GM13976 (cell line): ENCODE results near the gene GRIA4.

Experiments
- DNase-seq: peaks from one replicate; pipeline ENCODE4 v3.0.0; 2012; ENCODE audit warnings: low spot score
- CTCF ChIP-seq: IDR thresholded peaks from 2 replicates; pipeline ENCODE4 v1.5.1; 2012; ENCODE audit warnings: borderline replicate concordance, mild to moderate bottlenecking; ENCODE audit not compliant: insufficient read depth; ENCODE audit errors: extremely low read depth, missing control alignments, control extremely low read depth
- in situ Hi-C: fragments of 300-500 bp; cut with MboI; formaldehyde crosslinking; loops from one replicate; pipeline ENCODE4 v1.12.0; 2022; ENCODE audit warnings: low sequenced_read_pairs, mixed read lengths, inconsistent platforms; ENCODE audit not compliant: unreplicated experiment

The GRIA4 gene

DNA sequence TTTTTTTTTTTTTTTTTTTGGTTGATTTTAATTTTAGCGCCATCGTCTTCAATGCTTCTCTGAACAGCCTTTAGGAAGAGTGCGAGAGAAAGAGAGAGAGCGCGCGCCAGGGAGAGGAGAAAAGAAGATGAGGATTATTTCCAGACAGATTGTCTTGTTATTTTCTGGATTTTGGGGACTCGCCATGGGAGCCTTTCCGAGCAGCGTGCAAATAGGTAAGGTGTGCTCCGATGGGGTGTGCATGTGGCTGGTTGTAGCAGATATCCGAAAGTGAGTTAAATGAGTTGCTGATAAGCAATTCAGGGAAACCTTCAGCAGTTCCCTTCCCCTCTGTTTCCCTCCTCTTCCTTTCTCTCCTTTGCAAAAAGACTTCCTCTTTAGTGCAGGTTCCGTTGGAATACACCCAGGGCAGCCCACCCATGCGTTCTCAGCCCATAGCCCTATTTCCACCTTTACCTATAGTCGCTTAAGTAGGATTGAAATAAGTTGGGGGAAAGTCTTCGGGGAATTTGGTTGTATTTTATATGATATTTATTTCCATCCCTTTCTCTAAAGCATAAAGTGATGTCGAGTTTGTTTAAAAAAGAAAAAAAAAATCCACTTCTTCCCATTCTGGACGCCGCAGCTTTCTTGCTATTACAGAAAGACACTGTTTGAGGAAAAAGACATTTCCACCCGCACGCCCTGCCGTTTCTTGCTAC lies 1.1 kb downstream of the GRIA4 start:
- TF ChIP-seq CTCF, result no peak
- in situ Hi-C loops, result no loop called here
- DNase-seq, result no peak

DNA sequence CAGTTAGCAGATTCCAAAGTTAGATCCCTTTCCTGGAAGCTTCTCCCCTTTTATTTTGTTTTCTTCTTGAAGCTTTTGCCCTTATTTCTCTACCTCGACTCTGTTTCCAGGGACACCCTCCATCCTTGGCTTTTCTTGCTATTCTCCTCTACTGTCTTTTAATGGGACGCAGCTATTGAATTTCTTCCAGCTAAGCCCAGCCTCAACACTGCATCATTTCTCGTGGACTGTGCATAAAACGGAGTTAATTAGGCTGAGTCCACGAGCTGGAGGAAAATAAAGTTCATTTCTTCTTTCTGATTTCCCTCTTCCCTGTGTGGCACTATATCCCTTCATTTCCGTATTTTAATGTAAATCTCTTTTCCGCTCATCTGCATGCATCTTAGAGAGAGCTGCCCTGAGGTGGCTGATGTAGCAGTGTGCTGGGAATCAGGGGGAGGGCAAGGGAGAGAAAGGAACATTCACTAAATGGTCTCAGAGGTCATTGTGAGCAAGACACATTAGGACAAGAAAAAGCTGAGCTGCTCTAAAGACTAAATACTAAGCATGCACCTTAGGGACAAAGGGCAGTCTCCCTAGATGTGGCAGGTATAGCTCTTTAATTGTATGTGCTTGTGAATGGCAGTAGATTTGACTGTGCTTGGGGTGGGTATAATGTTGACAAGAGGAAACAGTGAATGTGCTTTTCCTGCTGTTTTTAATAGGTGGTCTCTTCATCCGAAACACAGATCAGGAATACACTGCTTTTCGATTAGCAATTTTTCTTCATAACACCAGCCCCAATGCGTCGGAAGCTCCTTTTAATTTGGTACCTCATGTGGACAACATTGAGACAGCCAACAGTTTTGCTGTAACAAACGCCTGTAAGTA lies 1.9 kb downstream of the GRIA4 start:
- TF ChIP-seq CTCF, result no peak
- DNase-seq, result no peak
- in situ Hi-C loops, result no loop called here

DNA sequence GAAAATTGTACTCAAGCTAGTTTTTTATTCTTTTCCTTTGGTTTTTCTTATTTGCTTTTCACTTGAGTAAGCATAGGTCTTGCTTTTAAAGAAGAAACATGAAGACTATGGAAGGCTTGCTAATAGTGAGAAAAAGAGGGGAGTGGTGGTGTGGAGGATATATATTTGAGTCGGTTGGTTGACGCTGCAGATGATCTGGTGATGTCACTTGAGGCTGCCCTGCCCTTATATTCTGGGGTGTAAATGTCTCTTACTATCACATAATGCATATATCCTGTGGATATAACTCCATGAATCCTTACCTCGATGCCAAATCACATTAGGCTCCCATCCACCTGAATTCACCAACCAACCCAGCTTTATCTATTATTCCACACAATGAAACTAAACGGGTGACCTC lies 2.9 kb downstream of the GRIA4 start:
- no peak for TF ChIP-seq CTCF
- in situ Hi-C loops, result no loop called here
- DNase-seq, result no peak

GRCh38 chr11:105613183-105613582 lies 3.3 kb downstream of the GRIA4 start:
- in situ Hi-C loops, result no loop called here
- no peak for TF ChIP-seq CTCF
- DNase-seq, result no peak

- no peak for TF ChIP-seq CTCF
- in situ Hi-C loops, result no loop called here
- DNase-seq, result no peak
Observed at GRCh38 chr11:105618343-105618955, 8.6 kb downstream of the GRIA4 start.

DNA sequence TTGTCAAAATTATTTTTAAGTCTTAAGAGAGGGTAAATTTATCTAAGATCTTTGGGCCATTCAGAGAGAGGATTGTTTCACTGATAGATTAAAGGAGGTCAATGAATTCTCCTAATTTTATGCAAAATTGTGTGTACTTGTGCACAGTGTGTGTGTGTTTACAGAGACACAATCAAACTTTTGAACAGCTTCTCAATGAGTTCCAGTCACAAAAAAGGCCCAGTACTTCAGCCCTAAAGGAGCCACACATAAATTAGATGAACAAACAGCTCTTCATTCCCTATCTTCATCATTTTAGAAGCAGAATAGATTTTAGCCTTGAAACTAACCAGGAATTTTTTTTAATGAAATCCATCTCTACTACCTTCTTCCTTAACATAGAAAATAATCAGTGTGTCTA lies 9.7 kb downstream of the GRIA4 start:
- in situ Hi-C loops, result no loop called here
- DNase-seq, result no peak
- no peak for TF ChIP-seq CTCF
